Spleen (tissue), 7 donors: Measurements from ENCODE around the gene PERM1.

Experiments
- POLR2A ChIP-seq, 3 donors: fragments of 450-650 bp; IDR thresholded peaks; one replicate each; pipeline ENCODE4 v1.5.1; 2017; ENCODE audit warnings: antibody characterized with exemption in 3 of 3, mild to moderate bottlenecking in 1 of 3
- POLR2AphosphoS5 ChIP-seq, 3 donors: sonication (generic); formaldehyde crosslinking; IDR thresholded peaks; one replicate each; pipeline ENCODE4 v1.5.1; 2017; ENCODE audit warnings: antibody characterized with exemption in 3 of 3
- TF ChIP-seq, protein P1 (sequence below), 11 experiments: fragments of 200-600 bp in 7 of 11; fragments of 450-650 bp in 4 of 11; sonication (generic) in 4 of 11; IDR thresholded peaks in 8 of 11; conservative IDR thresholded peaks in 3 of 11; 1 replicate in 7 of 11; 2 replicates in 4 of 11; pipeline versions ENCODE4 v1.4.0 to v1.8.0; 2016 to 2021; ENCODE audit warnings: antibody characterized with exemption in 11 of 11, inconsistent platforms in 4 of 11, mild to moderate bottlenecking in 1 of 11
- donor health status: DM: no; HTN: no; CAD: no; lungs with moderate emphysema.
- donor health status: DM: no; HTN: no; CAD: no.
- donor health status: DM: no; HTN: no; CAD: no.

DNA sequence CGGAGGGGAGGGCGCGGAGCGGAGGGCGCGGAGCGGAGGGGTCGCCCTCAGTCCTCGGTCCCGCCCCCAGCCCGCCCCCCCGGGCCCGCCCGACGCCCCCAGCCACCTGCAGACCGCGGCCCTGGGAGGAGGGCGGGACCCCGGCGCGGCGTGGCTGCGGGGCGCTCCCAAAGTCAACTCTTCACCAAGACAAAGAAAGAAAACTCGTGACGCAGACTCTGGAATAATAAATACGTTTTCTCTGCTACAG is 16.8 kb upstream of the PERM1 start:
- TF ChIP-seq, protein P1, sequence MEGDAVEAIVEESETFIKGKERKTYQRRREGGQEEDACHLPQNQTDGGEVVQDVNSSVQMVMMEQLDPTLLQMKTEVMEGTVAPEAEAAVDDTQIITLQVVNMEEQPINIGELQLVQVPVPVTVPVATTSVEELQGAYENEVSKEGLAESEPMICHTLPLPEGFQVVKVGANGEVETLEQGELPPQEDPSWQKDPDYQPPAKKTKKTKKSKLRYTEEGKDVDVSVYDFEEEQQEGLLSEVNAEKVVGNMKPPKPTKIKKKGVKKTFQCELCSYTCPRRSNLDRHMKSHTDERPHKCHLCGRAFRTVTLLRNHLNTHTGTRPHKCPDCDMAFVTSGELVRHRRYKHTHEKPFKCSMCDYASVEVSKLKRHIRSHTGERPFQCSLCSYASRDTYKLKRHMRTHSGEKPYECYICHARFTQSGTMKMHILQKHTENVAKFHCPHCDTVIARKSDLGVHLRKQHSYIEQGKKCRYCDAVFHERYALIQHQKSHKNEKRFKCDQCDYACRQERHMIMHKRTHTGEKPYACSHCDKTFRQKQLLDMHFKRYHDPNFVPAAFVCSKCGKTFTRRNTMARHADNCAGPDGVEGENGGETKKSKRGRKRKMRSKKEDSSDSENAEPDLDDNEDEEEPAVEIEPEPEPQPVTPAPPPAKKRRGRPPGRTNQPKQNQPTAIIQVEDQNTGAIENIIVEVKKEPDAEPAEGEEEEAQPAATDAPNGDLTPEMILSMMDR (IDR thresholded peaks at IDR 0.05 in 8 of 11, conservative IDR thresholded peaks at IDR 0.05 in 3 of 11), result no peak
- TF ChIP-seq POLR2A (IDR thresholded peaks at IDR 0.05), result no peak
- no peak for TF ChIP-seq POLR2AphosphoS5 (IDR thresholded peaks at IDR 0.05)
